GM12878 (cell line): Measurements from ENCODE around the gene POU1F1. TPM values are rescaled to one million over a fixed set of nuclear protein-coding genes. Genes with fewer than 3 reads are reported as not detected.

Experiments used
- ATAC-seq: fragments of 200-7000 bp; cut with Tn5 transposase; 3 replicates; pipeline ENCODE4 v1.9.1; 2020; ENCODE audit warnings: mild to moderate bottlenecking, moderate library complexity
- BruUV-seq: library from RNA; stranded (reverse); fragments of 400-500 nt; replicated peaks from 2 replicates; lab custom pipeline; 2021; lab: Mats Ljungman, UMichigan
- CTCF ChIA-PET: fragments of 300-600 bp; sonication (Branson Sonifier 250); formaldehyde crosslinking; extraction: SDS; loops from one replicate; lab custom pipeline; 2021; ENCODE audit warnings: inconsistent platforms; lab: Yijun Ruan, JAX
- POLR2A ChIA-PET: fragments of 350-600 bp; formaldehyde crosslinking; extraction: SDS; loops from one replicate; lab custom pipeline; 2021; ENCODE audit warnings: inconsistent platforms; lab: Charles Lee
- RAD21 ChIA-PET: fragments of 300-600 bp; sonication (Branson Sonifier 250); formaldehyde crosslinking; loops from one replicate; lab custom pipeline; 2023; ENCODE audit warnings: antibody characterized with exemption; ENCODE audit not compliant: unreplicated experiment; lab: Charles Lee
- SMC1A ChIA-PET: fragments of 300-600 bp; sonication (Branson Sonifier 250); formaldehyde crosslinking; loops from one replicate; lab custom pipeline; 2023; ENCODE audit not compliant: unreplicated experiment, uncharacterized antibody; lab: Charles Lee
- DNase-seq: peaks from one replicate; pipeline ENCODE4 v3.0.0-alpha.2; 2011; ENCODE audit warnings: low read depth, low spot score
- FAIRE-seq: peaks from 3 replicates; lab custom pipeline; 2011; peaks lifted over from hg19 to GRCh38; lab: Jason Lieb, UNC
- H2AFZ ChIP-seq: 2 replicates; pipeline ENCODE4 v1.6.0; 2011; ENCODE audit warnings: low read depth, low read length, control low read depth; ENCODE audit not compliant: control insufficient read depth
- H3K27ac ChIP-seq: 2 replicates; pipeline ENCODE4 v1.5.1; 2011; ENCODE audit warnings: control low read depth; ENCODE audit not compliant: control insufficient read depth, insufficient read depth
- H3K27me3 ChIP-seq, 2 experiments: replicated peaks in 1 of 2; 2 replicates each; pipeline versions ENCODE4 v1.6.0 to v1.6.1; 2011; ENCODE audit warnings: low read length in 1 of 2; ENCODE audit not compliant: control insufficient read depth in 2 of 2, insufficient read depth in 2 of 2
- H3K36me3 ChIP-seq, 2 experiments: 2 replicates each; pipeline ENCODE4 v1.5.1; 2011; ENCODE audit warnings: low read length in 1 of 2; ENCODE audit not compliant: control insufficient read depth in 2 of 2, insufficient read depth in 2 of 2
- H3K4me1 ChIP-seq: 2 replicates; pipeline ENCODE4 v1.6.1; 2011; ENCODE audit warnings: mild to moderate bottlenecking, low read length, moderate library complexity, mixed read lengths; ENCODE audit not compliant: control insufficient read depth, insufficient read depth
- H3K4me2 ChIP-seq: 2 replicates; pipeline ENCODE4 v1.6.0; 2011; ENCODE audit warnings: control low read depth; ENCODE audit not compliant: control insufficient read depth, insufficient read depth
- H3K4me3 ChIP-seq: fragments of 200-600 bp; sonication (generic); 2 replicates; pipeline ENCODE4 v1.5.1; 2016
- H3K79me2 ChIP-seq: 2 replicates; pipeline ENCODE4 v1.6.0; 2011; ENCODE audit warnings: low read length; ENCODE audit not compliant: control insufficient read depth, insufficient read depth
- H3K9ac ChIP-seq: 2 replicates; pipeline ENCODE4 v1.8.0; 2011; ENCODE audit warnings: low read length, control low read depth, mixed read lengths; ENCODE audit not compliant: control insufficient read depth, insufficient read depth
- H3K9me3 ChIP-seq: replicated peaks from 3 replicates; pipeline ENCODE4 v1.5.1; 2011; ENCODE audit warnings: mild to moderate bottlenecking, low read length; ENCODE audit not compliant: control insufficient read depth, insufficient read depth
- H4K20me1 ChIP-seq: 2 replicates; pipeline ENCODE4 v1.6.0; 2011; ENCODE audit not compliant: control insufficient read depth, insufficient read depth
- BMI1 ChIP-seq: fragments of 450-650 bp; IDR thresholded peaks from 2 replicates; pipeline ENCODE4 v1.6.1; 2016; ENCODE audit warnings: mild to moderate bottlenecking, moderate library complexity, borderline replicate concordance
- CBX3 ChIP-seq: fragments of 200-600 bp; sonication (generic); IDR thresholded peaks from 2 replicates; pipeline ENCODE4 v1.6.1; 2016; ENCODE audit warnings: low read depth, borderline replicate concordance
- EGR1 ChIP-seq, 2 experiments: IDR thresholded peaks; 1 replicate in 1 of 2; 2 replicates in 1 of 2; pipeline ENCODE4 v1.6.1; 2011 to 2012; ENCODE audit warnings: low read depth in 2 of 2, low read length in 2 of 2, borderline replicate concordance in 1 of 2, mild to moderate bottlenecking in 1 of 2, moderate library complexity in 1 of 2
- NFIC ChIP-seq: IDR thresholded peaks from 2 replicates; pipeline ENCODE4 v1.6.1; 2012; ENCODE audit warnings: low read depth, mild to moderate bottlenecking, inconsistent platforms, low read length, moderate library complexity
- POU2F2 ChIP-seq: IDR thresholded peaks from 3 replicates; pipeline ENCODE4 v1.6.1; 2011; ENCODE audit warnings: low read depth, mild to moderate bottlenecking, low read length, borderline replicate concordance
- RUNX3 ChIP-seq: IDR thresholded peaks from 2 replicates; pipeline ENCODE4 v1.6.1; 2012; ENCODE audit warnings: low read length, inconsistent platforms
- SMAD5 ChIP-seq: IDR thresholded peaks from 2 replicates; pipeline ENCODE4 v1.6.1; 2016; ENCODE audit warnings: antibody characterized with exemption, low read depth
- SPI1 ChIP-seq: IDR thresholded peaks from 2 replicates; pipeline ENCODE4 v1.6.1; 2011; ENCODE audit warnings: low read depth, mild to moderate bottlenecking, low read length, moderate library complexity, borderline replicate concordance; ENCODE audit not compliant: insufficient read depth
- ZNF217 ChIP-seq: fragments of 450-650 bp; IDR thresholded peaks from 2 replicates; pipeline ENCODE4 v1.6.1; 2017; ENCODE audit warnings: antibody characterized with exemption, mild to moderate bottlenecking
- WGBS: methylation state at CpG from one replicate; pipeline ENCODE4 v1.1.6; 2016; ENCODE audit warnings: low lambda C conversion rate; ENCODE audit not compliant: insufficient replicate concordance, insufficient coverage; ENCODE audit errors: missing lambda C conversion rate; 5-methylcytosine and 5-hydroxymethylcytosine counted together
- in situ Hi-C: fragments of 300-500 bp; cut with MboI; formaldehyde crosslinking; loops from 9 replicates; pipeline ENCODE4 v1.14.3; 2018; ENCODE audit warnings: mixed read lengths
- intact Hi-C: fragments of 100-400 bp; cut with micrococcal nuclease; formaldehyde crosslinking; loops from one replicate; pipeline ENCODE4 v1.14.2; 2022; ENCODE audit not compliant: unreplicated experiment
- polyA plus RNA-seq, 11 experiments: library from polyadenylated mRNA; depleted of rRNA in 4 of 11; unstranded in 6 of 11; stranded (reverse) in 5 of 11; fragments of >200 nt; fragmentation: Nextera tagmentation in 4 of 11; fragmentation: Illumina TruSeq in 1 of 11; extraction: Ambion mirVana in 4 of 11; extraction: Trizol in 1 of 11; gene quantifications; 1 replicate in 1 of 11; 2 replicates in 10 of 11; pipeline versions ENCODE4 v1.2.1 to v1.2.3, GENCODE V29; 2011 to 2016; ENCODE audit warnings: inconsistent platforms in 2 of 11, missing spikeins in 2 of 11, low read depth in 1 of 11
- total RNA-seq, 4 experiments: library from RNA; depleted of rRNA in 3 of 4; stranded (reverse); fragments of >200 nt in 3 of 4; fragmentation: Illumina TruSeq in 1 of 4; extraction: Trizol in 1 of 4; gene quantifications; 2 replicates each; pipeline versions ENCODE4 v1.2.1 to v1.2.3, GENCODE V29; 2013 to 2021
- TF ChIP-seq, protein P1 (sequence below): fragments of 450-650 bp; formaldehyde crosslinking; IDR thresholded peaks from 2 replicates; pipeline ENCODE4 v1.4.0; 2020; ENCODE audit warnings: mild to moderate bottlenecking, moderate library complexity
- TF ChIP-seq, protein P2 (sequence below): IDR thresholded peaks from 2 replicates; pipeline ENCODE4 v1.6.1; 2011; ENCODE audit warnings: borderline replicate concordance, low read depth, mild to moderate bottlenecking, moderate library complexity, mixed read lengths, low read length; ENCODE audit not compliant: insufficient read depth; ENCODE audit errors: extremely low read length

Gene POU1F1
- total and polyA plus RNA-seq, 10 of the 15 experiments (the other 5 are each of a cell fraction or from before 2014, with no cell fraction given): 0.04 TPM; not detected in 9

DNA sequence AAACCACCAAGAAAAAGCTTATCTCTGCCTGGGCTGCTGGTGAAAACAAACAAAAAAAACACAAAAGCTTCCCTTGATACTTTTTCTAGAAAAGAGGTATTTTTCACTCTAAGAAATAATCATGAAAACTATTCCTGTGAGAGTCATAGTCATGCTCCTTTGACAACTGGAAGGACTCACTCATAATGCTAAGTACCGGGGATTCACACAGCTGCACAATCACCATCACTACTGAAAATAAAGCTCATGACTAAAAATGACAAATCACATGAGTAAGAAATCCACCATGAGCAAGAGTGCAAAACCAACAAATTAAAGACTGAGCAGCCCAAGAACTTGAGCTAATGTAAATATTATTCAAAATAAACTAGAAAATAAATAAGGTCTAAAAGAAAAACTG is 10.6 kb upstream of the POU1F1 start:
- WGBS: 5% methylated on average over 1 of the region's 1 CpG
- FAIRE-seq (no peak), ATAC-seq (peak; percentile 51), DNase-seq (no peak)
- ChIA-PET RAD21 (interaction anchor here (1.0 kb wide), 1 partner anchor 662 kb away, joined by 3 read pairs; no protein-coding TSS in a partner anchor), POLR2A (no interaction called here), SMC1A (interaction anchor here (0.9 to 1.2 kb wide), 3 partner anchors 11 to 26 kb away, joined by 3 read pairs; no protein-coding TSS in a partner anchor), CTCF (interaction anchor here (0.9 to 3.0 kb wide), 6 partner anchors 12 to 732 kb away, joined by 3 to 17 read pairs (median 4); no protein-coding TSS in a partner anchor)
- no peaks in the 10 kb centered on the region for H3K27me3 ChIP-seq
- no peak overlapping the region for H3K27ac ChIP-seq
- no peak overlapping the region for H2AFZ ChIP-seq
- no peak overlapping the region for H3K4me2 ChIP-seq
- H3K4me1 ChIP-seq: no peaks in the 10 kb centered on the region
- no peaks in the 10 kb centered on the region for H3K9me3 ChIP-seq
- BruUV-seq: no TSS peak
- no peak overlapping the region for H3K4me3 ChIP-seq
- H3K36me3 ChIP-seq: no peaks in the 10 kb centered on the region
- H3K79me2 ChIP-seq: no peaks in the 10 kb centered on the region
- intact Hi-C loops (no loop called here), in situ Hi-C loops (no loop called here)
- TF ChIP-seq NFIC: no peak
- no peak overlapping the region for H3K9ac ChIP-seq
- H4K20me1 ChIP-seq: no peaks in the 10 kb centered on the region

DNA sequence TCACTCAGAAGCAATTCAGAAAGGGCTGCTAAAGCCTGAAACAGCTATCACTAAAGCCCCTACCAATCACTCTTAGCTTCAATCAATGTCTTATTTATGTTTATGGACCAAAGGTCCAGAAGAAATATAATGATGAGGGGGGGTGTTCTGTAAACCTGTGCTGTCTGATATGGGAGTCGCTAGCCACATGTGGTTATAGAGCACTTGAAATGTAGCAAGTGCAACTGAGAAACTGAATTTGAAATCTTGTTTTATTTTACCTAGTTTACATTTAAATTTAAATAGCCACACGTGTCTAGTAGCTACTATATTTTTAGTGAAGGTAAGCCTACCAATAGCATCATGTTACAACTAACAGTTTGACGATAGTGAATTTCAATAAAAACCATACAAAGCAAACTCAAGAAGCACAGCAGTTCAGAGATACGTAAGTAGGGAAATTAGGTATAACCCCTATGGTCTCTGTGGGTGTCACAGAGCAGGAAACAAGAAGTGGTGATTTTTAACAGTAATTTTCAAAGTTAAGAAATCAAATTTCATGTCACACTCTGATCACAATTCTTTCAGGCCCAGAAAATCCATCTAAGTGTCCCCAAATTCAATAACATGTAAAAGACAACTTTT is 3.6 kb downstream of the POU1F1 start:
- Histone ChIP-seq H3K36me3 (no peaks in the 10 kb centered on the region), H3K27me3 (no peaks in the 10 kb centered on the region), H3K9ac (no peak overlapping the region), H3K4me2 (no peak overlapping the region), H2AFZ (no peak overlapping the region), H3K27ac (no peak overlapping the region), H3K4me1 (no peaks in the 10 kb centered on the region), H3K79me2 (no peaks in the 10 kb centered on the region), H3K4me3 (no peak overlapping the region), H3K9me3 (no peaks in the 10 kb centered on the region), H4K20me1 (no peaks in the 10 kb centered on the region)
- ChIA-PET POLR2A (no interaction called here), RAD21 (no interaction called here), SMC1A (interaction anchor here (1.0 kb wide), 1 partner anchor 13 kb away, joined by 3 read pairs; no protein-coding TSS in a partner anchor), CTCF (interaction anchor here (1.3 to 2.2 kb wide), 2 partner anchors 14 to 78 kb away, joined by 3 to 11 read pairs; no protein-coding TSS in a partner anchor)
- intact Hi-C loops: no loop called here
- peak; percentile 80 for ATAC-seq
- no peak for FAIRE-seq
- in situ Hi-C loops: no loop called here
- DNase-seq: no peak
- 2% methylated on average over 4 of the region's 4 CpGs for WGBS
- no TSS peak for BruUV-seq
- TF ChIP-seq SPI1: peak; percentile 42; the same call in 1 of the 2 replicates
- peak; percentile 73; the same call in 1 of the 2 replicates for TF ChIP-seq ZNF217
- TF ChIP-seq, protein P1, sequence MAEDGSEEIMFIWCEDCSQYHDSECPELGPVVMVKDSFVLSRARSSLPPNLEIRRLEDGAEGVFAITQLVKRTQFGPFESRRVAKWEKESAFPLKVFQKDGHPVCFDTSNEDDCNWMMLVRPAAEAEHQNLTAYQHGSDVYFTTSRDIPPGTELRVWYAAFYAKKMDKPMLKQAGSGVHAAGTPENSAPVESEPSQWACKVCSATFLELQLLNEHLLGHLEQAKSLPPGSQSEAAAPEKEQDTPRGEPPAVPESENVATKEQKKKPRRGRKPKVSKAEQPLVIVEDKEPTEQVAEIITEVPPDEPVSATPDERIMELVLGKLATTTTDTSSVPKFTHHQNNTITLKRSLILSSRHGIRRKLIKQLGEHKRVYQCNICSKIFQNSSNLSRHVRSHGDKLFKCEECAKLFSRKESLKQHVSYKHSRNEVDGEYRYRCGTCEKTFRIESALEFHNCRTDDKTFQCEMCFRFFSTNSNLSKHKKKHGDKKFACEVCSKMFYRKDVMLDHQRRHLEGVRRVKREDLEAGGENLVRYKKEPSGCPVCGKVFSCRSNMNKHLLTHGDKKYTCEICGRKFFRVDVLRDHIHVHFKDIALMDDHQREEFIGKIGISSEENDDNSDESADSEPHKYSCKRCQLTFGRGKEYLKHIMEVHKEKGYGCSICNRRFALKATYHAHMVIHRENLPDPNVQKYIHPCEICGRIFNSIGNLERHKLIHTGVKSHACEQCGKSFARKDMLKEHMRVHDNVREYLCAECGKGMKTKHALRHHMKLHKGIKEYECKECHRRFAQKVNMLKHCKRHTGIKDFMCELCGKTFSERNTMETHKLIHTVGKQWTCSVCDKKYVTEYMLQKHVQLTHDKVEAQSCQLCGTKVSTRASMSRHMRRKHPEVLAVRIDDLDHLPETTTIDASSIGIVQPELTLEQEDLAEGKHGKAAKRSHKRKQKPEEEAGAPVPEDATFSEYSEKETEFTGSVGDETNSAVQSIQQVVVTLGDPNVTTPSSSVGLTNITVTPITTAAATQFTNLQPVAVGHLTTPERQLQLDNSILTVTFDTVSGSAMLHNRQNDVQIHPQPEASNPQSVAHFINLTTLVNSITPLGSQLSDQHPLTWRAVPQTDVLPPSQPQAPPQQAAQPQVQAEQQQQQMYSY (CRISPR knock-in tag): no peak
- TF ChIP-seq POU2F2: peak; percentile 80; the same call in 1 of the 3 replicates
- no peak for TF ChIP-seq BMI1
- TF ChIP-seq RUNX3: 0 out of 2 replicates have a peak, but pooled peaks have one; percentile 10
- TF ChIP-seq EGR1 (IDR thresholded peaks at IDR 0.05; ENCODE audit: borderline replicate concordance in 1 of 2, low read depth in 2 of 2, low read length in 2 of 2): no peak
- no peak for TF ChIP-seq CBX3
- TF ChIP-seq SMAD5: no peak
- TF ChIP-seq, protein P2, sequence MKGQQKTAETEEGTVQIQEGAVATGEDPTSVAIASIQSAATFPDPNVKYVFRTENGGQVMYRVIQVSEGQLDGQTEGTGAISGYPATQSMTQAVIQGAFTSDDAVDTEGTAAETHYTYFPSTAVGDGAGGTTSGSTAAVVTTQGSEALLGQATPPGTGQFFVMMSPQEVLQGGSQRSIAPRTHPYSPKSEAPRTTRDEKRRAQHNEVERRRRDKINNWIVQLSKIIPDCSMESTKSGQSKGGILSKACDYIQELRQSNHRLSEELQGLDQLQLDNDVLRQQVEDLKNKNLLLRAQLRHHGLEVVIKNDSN: no peak
